Kidney tubule cell (primary cell): Measurements from ENCODE around the gene ZNF24.

Source experiments
- DNase-seq: peaks from one replicate; pipeline ENCODE4 v3.0.0-alpha.2; 2018; ENCODE audit warnings: low spot score

The ZNF24 gene

DNA sequence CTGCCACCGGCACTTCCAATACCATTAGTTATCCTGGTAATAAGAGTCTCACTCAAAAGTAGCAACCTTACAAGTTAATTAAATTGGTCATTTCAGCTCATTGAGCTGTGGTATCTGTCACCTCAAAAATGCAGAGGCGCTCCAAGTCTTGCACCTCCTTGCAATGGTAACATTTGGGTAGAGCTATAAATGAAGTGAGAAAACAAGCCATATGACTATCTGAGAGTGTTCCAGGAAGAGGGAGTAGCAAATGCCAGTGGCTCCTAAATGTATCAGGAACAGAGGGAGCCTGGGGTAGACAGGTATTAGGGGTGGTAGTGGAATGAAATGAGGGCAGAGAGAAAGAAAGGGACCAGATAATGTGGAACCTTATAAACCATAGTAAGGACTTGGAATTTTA is 48.2 kb downstream of the ZNF24 start:
- no peak for DNase-seq

GRCh38 chr18:35291166-35291565 is 53.1 kb downstream of the ZNF24 start:
- DNase-seq, result no peak

- peak; percentile 94 for DNase-seq
These were observed 54.0 kb downstream of the ZNF24 start, which contains the start of gene ZSCAN30 for GRCh38 chr18:35290094-35290735. Gene ZSCAN30 (minus strand): TSS chr18:35290229. CDS start chr18:35264352, 25,877 bp downstream.

- no peak for DNase-seq
These were observed 54.5 kb downstream of the ZNF24 start for GRCh38 chr18:35289727-35290093.

DNA sequence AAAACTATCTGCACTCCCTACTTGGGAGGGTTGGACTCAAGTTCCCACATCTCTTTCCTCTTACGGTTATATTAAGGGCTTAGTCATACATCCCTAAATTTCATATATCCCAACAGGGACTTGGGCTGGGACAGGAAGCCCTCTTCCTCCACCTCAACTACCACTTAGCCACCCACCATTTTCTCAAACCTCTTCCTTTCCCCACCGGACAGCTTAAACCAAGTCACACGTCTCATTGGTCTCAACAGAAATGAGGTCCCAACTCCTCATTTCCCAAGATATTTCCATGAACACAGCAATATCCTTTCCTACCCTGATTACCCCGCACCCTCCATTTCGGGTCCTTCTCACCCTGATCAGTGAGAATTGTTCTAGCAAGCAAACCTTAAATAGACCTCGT is 54.9 kb downstream of the ZNF24 start:
- peak; percentile 23 for DNase-seq

GRCh38 chr18:35284841-35285240 is 59.4 kb downstream of the ZNF24 start:
- DNase-seq, result no peak

DNA sequence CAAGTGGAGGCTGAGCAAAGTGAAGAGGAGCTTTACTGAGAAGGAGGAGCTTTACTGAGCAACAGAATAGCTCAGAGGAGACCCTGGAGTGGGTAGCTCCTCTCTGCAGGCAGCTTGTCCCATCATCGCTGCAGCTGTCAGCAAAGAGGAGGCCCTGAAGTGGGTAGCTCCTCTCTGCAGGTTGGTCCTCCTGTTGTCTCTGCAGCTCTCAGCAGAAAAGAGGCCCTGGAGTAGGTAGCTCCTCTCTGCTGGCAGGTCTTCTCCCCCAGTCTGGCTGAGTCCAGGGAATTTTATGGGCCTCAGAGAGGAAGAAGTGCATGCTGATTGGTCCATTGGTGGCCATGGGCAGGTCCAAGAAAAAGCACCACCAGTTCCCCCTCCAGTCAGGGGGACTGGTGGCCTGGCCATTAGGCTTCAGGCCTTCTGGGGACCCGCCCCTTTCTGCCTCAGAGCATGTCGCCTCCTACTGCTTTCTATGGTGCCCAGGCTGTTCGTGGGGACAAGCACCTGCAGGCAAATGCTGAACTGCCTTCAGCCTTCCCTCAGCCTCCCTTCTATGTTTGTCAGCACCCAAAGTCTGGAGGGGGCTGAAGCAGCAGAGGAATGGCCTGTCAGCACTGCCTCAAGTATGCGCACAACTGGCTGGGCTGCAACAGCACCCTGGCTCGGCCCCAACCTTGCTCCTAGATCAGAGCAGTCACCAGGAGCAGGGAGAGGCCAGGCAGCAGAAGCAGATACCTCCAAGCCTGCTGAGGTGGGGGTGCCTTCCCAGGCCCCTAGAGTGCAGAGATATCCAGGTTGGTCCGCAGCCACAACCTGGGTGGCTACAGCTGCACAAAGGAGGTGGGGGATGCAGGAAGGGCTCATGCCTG is 60.1 kb downstream of the ZNF24 start:
- no peak for DNase-seq

- peak; percentile 70 for DNase-seq
These were observed 61.9 kb downstream of the ZNF24 start for GRCh38 chr18:35282353-35282752.
